NCI-H2029 (cell line): ENCODE data around the gene KNSTRN.
A peak's percentile ranks its signal among the peaks of the same experiment; 100 is the strongest.

Experiments
- DNase-seq: peaks from one replicate; lab custom pipeline; 2025; lab: John Stamatoyannopoulos, UW

The KNSTRN gene

GRCh38 chr15:40365624-40366456 is 16.7 kb upstream of the KNSTRN start:
- DNase-seq, result no peak

- DNase-seq, result peak; percentile 22
Measured at GRCh38 chr15:40366457-40367370, 15.8 kb upstream of the KNSTRN start.

- DNase-seq, result no peak
Measured at GRCh38 chr15:40367371-40367685, 15.2 kb upstream of the KNSTRN start.

GRCh38 chr15:40367686-40368611 is 14.6 kb upstream of the KNSTRN start:
- peak; percentile 88 for DNase-seq

DNA sequence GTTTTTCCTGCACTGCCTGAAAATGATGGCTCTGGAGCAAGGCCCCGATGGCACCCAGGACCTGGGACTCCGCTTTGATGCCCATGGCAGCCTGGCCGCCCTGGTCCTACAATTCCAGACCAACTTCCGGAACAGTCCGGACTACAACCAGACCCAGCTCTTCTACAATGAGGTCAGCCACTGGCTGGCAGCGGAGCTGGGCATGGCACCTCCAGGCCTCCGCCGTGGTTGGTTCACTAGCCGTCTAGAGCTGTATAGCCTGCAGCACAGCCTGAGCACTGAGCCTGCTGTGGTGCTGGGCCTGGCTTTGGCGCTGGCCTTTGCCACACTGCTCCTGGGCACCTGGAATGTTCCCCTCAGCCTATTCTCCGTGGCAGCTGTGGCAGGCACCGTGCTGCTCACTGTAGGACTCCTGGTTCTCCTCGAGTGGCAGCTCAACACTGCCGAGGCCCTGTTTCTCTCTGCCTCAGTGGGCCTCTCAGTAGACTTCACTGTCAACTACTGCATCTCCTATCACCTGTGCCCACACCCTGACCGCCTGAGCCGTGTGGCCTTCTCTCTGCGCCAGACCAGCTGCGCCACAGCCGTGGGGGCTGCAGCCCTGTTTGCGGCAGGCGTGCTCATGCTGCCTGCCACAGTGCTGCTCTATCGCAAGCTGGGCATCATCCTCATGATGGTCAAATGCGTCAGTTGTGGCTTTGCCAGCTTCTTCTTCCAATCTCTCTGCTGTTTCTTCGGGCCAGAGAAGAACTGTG is 13.6 kb upstream of the KNSTRN start:
- DNase-seq, result no peak

DNA sequence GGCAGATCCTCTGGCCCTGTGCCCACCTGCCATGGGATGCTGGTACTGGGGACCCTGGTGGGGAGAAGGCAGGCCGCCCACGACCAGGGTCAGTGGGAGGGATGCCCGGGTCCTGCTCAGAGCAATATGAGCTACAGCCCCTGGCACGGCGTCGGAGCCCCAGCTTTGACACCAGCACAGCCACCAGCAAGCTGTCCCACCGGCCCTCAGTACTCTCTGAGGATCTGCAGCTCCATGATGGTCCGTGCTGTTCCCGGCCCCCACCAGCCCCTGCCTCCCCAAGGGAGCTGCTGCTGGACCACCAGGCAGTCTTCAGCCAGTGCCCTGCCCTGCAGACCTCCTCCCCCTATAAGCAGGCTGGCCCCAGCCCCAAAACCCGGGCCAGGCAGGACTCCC is 13.0 kb upstream of the KNSTRN start:
- DNase-seq, result no peak

- DNase-seq, result no peak
Measured at GRCh38 chr15:40369971-40370370, 12.6 kb upstream of the KNSTRN start.

DNA sequence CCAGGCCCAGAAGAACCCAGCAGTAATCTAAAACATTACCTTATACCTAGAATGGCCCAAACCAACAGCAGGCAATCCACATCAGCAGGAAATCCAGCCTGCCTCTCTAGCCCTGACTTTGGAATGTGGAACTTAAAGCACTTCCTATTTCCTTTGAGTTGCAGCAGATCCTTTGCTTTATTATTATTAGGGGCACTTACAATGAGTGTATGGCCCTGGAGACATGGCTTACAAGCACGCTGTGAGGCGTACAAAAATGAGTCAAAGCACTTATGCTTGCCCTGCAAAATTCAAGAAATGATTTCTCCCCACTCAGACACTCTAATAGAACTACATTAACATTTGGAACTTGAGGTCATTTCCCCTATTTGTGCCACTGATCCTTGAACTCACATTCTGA is 9.5 kb upstream of the KNSTRN start:
- DNase-seq, result no peak

DNA sequence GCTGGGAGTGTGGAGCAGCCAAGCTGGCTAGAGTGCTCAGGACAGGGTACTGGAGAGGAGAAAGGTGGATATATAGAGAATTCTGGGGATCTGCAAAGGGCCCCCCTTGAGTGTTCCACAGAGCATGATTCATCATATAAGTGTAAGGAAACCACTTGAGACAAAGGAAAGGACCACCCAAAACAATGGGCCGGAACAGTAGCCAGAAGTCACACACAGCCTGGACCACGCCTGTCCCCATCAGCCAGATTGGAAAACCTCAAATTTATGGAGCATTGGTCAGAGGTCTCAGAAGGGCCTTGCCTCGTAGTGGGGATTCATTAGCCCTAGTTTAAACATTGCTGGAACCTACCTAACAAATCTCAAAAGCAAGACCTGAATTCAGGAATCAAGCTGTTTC is 4.9 kb upstream of the KNSTRN start:
- no peak for DNase-seq

- no peak for DNase-seq
Measured at GRCh38 chr15:40379374-40379773, 3.1 kb upstream of the KNSTRN start.

GRCh38 chr15:40379853-40380252 is 2.7 kb upstream of the KNSTRN start:
- DNase-seq, result peak; percentile 39

DNA sequence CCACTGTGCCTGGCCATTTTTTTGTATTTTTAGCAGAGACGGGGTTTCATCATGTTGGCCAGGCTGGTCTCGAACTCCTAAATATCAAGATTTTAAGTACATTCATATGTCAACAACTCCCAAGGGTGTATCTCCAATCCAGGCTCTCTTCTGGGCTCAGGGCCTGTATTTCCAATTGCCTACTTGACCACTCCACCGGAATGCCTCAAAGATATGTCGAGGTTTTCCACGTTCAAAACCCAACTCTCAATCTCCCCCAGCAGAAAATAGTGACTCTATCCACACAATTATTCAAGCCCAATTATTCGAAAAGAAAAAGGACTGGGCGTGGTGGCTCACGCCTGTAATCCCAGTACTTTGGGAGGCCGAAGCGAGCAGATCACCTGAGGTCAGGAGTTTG is 1.9 kb upstream of the KNSTRN start:
- DNase-seq, result no peak

- DNase-seq, result no peak
Measured at GRCh38 chr15:40381818-40382529, 547 bp upstream of the KNSTRN start.

DNA sequence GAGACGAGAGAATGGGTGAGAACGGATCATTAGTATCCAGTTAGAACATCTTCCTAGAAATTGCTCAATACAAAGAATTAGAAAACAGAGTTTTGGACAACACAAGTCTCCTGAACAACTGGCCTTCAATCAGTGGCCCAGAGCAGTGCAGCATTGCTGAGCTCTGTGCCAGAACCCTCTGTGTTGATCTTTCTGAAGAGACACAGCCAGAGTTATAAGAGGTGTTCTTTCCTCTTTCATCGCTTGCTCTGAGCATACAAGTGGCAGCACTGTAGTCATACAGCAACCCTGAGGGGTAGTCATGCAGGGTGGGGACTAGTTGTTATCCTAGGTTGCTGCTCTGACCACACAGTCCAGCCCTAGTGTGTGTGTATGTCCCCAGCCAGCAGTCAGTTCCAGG is 4.0 kb downstream of the KNSTRN start:
- no peak for DNase-seq

GRCh38 chr15:40388941-40389823 is 6.7 kb downstream of the KNSTRN start:
- DNase-seq, result no peak

DNA sequence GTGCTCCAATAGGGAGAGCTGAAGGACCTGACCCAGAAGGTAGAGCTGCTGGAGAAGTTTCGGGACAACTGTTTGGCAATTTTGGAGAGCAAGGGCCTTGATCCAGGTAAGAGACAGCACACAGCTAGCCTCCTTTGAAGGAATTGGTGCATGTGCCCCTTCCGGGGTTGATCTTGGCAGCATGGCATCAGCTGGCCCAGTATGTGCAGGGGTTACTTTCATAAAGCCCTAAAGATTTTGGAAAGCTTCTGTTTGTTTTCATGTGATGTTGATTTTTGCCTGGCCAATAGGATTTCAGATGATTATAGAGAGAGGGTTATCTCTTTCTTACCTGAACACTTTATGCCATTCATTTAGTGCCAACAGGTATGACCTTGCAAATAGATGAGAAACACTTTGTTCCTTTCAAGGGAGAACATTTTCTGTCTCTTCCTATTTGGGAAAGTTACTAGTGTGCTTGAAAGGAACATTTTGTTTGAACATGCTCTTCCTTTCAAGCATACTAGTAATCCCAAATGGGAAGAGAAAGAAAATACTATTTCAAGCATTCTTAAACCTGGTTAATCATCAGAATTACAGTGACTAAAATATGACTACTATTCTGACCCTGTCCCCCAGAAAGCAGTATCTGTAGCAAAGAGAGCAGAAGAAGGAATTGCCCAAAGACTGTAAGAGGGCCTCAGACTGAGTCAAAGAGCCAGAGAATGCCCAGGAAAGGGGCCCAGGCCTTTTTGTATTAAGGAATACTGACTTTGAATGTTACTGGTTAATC is 7.5 kb downstream of the KNSTRN start:
- no peak for DNase-seq

GRCh38 chr15:40392986-40393948 is 10.7 kb downstream of the KNSTRN start:
- no peak for DNase-seq
